Upper lobe of left lung (tissue), 4 donors: ENCODE measurements around the gene RRAD.

Experiments used
- POLR2A ChIP-seq, 4 donors: fragments of 450-650 bp; IDR thresholded peaks; one replicate each; pipeline ENCODE4 v1.5.1; 2016 to 2017; ENCODE audit warnings: antibody characterized with exemption in 4 of 4, mild to moderate bottlenecking in 2 of 4
- TF ChIP-seq, protein P1 (sequence below), 6 experiments: fragments of 450-650 bp in 4 of 6; fragments of 200-600 bp in 2 of 6; sonication (generic) in 2 of 6; IDR thresholded peaks; one replicate each; pipeline ENCODE4 v1.5.1; 2016 to 2019; ENCODE audit warnings: antibody characterized with exemption in 6 of 6

GRCh38 chr16:66905633-66906539 lies 19.4 kb downstream of the RRAD start:
- no peak for TF ChIP-seq POLR2A (IDR thresholded peaks at IDR 0.05)
- TF ChIP-seq, protein P1, sequence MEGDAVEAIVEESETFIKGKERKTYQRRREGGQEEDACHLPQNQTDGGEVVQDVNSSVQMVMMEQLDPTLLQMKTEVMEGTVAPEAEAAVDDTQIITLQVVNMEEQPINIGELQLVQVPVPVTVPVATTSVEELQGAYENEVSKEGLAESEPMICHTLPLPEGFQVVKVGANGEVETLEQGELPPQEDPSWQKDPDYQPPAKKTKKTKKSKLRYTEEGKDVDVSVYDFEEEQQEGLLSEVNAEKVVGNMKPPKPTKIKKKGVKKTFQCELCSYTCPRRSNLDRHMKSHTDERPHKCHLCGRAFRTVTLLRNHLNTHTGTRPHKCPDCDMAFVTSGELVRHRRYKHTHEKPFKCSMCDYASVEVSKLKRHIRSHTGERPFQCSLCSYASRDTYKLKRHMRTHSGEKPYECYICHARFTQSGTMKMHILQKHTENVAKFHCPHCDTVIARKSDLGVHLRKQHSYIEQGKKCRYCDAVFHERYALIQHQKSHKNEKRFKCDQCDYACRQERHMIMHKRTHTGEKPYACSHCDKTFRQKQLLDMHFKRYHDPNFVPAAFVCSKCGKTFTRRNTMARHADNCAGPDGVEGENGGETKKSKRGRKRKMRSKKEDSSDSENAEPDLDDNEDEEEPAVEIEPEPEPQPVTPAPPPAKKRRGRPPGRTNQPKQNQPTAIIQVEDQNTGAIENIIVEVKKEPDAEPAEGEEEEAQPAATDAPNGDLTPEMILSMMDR (IDR thresholded peaks at IDR 0.05) = no peak
